ENCODE results near the gene APBA2.

Gene APBA2

GRCh38 chr15:29127506-29128430, 242.0 kb downstream of the APBA2 start:
- no peak for DNase-seq

- DNase-seq: no peak
These were observed 242.9 kb downstream of the APBA2 start for GRCh38 chr15:29128671-29129070.

DNA sequence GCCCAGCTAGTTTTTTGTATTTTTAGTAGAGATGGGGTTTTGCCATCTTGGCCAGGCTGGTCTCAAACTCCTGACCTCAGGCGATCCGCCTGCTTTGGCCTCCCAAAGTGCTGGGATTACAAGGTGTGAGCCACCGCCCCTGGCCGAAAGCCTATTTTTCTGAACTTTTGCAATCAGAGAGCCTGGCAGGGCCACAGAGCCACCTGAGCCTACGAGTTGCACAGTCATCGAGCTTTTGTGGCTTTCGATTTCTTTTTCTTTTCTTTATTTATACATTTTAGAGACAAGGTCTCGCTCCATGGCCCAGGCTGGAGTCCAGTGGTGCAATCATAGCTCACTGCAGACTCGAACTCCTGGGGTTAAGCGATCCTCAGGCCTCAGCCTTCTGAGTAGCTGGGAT, 243.4 kb downstream of the APBA2 start:
- DNase-seq: no peak

DNA sequence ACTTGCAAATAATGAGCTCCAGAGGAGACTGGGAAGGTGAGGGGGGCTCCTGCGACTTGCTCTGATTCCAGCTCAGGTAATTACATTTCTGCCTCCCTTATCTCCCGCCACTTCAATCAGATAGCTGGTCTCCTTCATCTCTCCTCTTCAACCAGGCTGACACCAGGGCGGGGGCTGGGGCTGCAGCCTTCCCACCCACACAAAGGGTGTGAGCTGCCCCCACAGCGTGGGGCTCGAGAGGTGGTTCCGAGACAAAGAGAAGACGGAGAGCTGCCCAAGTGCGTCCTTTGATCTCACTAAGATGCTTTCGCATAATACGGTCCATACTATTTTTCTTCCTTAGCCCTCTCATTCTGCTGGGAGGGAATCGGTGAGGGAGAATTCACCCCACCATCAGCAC, 244.2 kb downstream of the APBA2 start:
- no peak for DNase-seq

DNA sequence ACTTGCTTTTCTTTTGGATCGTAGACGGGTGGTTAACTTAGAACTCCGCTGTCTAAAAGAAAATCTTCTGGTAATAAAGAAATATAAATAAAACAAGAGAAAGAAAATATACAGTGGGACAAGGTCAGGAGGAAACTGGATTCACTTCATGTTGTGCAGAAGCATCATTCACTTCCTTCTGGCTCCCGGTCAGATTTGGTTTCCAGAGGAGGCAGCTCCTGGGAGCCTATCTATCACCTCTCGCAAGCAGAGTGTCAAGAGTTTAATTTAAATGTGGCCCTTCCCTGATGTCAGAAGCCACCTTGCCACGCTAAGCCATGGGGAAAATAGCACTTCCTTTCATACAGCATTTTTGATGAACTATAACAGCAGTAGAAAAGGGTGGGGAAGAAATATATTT, 244.7 kb downstream of the APBA2 start:
- no peak for DNase-seq

GRCh38 chr15:29130951-29131839, 245.4 kb downstream of the APBA2 start:
- DNase-seq: no peak

GRCh38 chr15:29131840-29132420, 246.2 kb downstream of the APBA2 start:
- DNase-seq: no peak

GRCh38 chr15:29132735-29133181, 247.0 kb downstream of the APBA2 start:
- no peak for DNase-seq

GRCh38 chr15:29133321-29133720, 247.5 kb downstream of the APBA2 start:
- no peak for DNase-seq

GRCh38 chr15:29133791-29134190, 248.0 kb downstream of the APBA2 start:
- DNase-seq: no peak

- no peak for DNase-seq
These were observed 248.5 kb downstream of the APBA2 start for GRCh38 chr15:29134239-29134638.

DNA sequence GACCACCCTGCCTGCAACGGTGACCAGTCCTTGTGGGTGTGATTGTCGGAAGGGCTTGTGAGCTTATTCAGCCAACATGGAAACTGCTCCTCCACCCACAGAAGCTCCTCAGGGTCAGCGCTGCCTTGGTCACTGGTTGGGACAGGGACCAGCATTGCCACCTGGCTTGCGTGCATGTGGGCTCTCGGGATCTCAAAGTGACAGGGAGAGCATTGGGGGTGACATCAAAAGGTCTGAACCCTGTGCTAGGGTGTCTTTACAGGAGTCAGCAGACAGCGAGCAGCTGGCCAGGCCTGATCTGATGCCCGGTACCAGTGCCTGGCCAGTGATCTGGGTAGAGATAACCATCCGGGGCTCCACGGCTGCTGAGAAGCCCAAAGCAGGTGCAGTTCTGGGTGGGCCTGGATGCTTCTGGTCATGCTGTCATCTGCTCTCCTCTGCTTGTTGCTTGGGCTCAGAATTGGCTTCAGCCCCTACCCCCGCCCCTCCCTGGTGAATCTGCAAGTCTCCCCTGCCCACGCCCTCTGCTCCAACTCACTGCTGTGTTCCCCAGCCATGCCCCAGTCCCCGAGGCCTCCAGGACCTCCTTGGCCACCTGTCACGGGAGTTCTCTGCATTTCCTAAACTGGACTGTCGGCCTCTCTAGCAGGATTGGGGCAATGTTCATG, 249.0 kb downstream of the APBA2 start:
- DNase-seq: no peak

DNA sequence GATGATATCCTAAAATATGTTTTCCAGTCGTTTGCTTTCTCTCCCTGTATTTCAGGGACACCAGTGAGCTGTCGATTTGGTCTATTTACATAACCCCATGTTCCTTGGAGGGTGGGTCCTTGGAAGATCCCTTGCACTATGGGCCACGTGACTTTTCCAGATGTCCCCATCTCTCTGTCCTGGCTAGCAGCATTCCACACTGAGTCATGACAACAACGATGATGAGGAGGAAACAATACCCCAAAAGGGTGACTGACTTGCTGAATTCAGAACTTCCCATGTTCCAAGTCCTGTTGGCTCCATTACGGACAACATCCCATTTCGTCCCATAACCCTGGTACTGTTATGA, 249.5 kb downstream of the APBA2 start:
- no peak for DNase-seq

GRCh38 chr15:29135702-29136646, 250.2 kb downstream of the APBA2 start:
- DNase-seq: no peak

- no peak for DNase-seq
These were observed 252.5 kb downstream of the APBA2 start for GRCh38 chr15:29138260-29138659.

- no peak for DNase-seq
These were observed 253.3 kb downstream of the APBA2 start for GRCh38 chr15:29139072-29139471.

- peak; percentile 19 for DNase-seq
These were observed 254.0 kb downstream of the APBA2 start for GRCh38 chr15:29139540-29140459.

DNA sequence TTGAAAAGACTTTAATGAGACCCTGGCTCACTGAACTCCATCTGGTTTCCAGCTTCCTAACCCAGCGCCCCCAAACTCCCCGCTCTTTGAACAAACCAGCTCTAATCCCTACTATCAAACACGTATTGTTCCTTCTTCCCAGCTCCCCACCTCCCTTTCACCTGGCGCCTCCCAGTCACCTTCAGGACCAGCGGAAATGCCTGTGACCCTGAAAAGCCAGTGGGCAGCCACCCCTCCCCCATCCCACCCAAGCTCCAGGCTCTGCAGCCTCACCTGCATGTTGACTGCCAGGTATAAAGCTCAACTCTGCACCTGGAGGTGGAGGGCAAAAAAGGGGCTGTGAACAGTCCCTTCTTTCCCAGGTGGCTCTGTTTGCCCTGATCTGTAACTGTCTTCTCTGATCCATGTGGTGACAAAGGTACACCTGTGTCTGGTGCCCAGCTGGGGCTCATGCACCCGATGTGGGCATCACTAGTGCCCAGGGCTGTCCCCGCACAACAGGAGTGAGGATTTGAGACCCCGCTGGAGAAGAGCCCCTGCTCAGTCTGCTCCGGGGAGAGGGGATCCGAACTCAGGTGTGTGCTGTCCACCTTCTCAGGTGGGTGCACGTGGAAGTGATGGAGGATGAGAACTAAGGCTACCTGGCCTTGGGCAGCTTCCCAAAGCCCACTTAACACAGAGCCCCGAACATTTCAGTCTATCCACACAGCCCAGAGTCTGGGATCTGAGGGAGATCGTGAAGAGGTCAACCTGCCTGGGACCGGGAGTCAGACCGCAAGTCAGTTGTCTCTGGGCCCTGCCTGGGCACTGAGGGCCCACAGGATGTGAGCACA, 254.9 kb downstream of the APBA2 start:
- no peak for DNase-seq

DNA sequence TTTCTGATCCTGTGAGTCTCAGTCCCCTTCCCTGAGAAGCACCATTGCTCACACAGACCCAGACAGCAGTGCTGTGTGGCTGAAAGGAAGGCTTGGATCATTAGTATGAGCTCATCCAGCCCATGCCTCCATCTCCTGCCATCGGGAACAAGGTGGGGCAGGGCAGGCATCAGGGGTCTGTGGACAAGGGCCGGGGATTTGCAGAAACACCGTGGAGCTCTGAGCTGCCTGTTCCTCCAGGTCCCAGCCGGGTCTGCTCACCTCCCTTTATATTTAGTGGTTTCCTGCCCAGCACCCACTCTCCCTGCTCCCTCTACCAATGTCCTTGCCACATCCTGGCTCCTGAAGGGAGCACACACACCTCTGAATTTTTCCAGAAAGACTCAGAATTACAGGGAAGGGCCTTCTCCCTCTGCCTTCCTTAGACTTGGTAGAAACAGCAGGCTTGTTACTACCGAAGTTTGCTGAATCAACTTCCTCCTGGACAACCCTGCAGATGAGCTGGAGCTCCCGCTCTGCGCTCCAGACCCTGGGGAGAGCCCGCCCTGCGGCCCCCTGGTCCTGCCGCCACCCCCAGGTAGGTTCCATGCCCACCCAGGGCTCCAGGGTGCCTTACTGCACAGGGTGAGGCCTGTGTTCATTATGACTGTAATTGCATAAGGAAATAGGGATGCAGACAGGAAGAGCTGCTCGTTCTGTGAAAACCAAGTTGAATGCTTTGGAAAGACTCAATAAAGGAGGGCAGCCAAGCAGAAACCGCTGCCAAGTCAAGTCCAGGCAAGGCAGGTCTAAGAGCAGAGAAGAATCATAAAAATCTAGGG, 255.7 kb downstream of the APBA2 start:
- no peak for DNase-seq

Data from activated gamma-delta T cell (primary cell).